ENCODE data around the gene TMBIM1.

DNA sequence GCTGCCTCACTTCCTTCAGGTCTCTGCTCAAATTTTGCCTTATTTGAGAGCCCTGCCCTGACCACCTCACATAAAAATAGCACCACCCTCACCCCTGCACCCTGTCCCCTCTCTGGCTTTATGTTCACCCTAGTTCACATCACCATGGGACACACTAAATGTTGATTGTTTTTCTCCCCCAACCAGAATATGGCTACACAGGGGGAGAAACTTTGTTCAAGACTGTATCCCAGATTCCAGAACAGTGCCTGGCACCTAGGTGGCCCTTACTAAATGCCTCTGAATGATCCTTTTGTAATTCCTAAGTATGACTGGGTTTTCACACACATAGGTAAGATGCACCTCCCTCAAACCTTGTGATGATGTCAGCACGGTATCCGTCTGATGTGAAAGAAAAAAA lies 36.0 kb upstream of the TMBIM1 start:
- TF ChIP-seq, protein P1, sequence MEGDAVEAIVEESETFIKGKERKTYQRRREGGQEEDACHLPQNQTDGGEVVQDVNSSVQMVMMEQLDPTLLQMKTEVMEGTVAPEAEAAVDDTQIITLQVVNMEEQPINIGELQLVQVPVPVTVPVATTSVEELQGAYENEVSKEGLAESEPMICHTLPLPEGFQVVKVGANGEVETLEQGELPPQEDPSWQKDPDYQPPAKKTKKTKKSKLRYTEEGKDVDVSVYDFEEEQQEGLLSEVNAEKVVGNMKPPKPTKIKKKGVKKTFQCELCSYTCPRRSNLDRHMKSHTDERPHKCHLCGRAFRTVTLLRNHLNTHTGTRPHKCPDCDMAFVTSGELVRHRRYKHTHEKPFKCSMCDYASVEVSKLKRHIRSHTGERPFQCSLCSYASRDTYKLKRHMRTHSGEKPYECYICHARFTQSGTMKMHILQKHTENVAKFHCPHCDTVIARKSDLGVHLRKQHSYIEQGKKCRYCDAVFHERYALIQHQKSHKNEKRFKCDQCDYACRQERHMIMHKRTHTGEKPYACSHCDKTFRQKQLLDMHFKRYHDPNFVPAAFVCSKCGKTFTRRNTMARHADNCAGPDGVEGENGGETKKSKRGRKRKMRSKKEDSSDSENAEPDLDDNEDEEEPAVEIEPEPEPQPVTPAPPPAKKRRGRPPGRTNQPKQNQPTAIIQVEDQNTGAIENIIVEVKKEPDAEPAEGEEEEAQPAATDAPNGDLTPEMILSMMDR (IDR thresholded peaks at IDR 0.05) = no peak
- TF ChIP-seq POLR2AphosphoS5 (IDR thresholded peaks at IDR 0.05) (no peak), POLR2A (IDR thresholded peaks at IDR 0.05) (no peak), EP300 (IDR thresholded peaks at IDR 0.05) (no peak)

Measured in stomach (tissue), 4 donors.